UCSD-AML1 (cell line): ENCODE data around the gene C19orf73.

ENCODE experiments used
- DNase-seq: peaks from one replicate; lab custom pipeline; 2025; ENCODE audit not compliant: unreplicated experiment; lab: John Stamatoyannopoulos, UW

C19orf73 gene

GRCh38 chr19:49103331-49104085 lies 15.4 kb downstream of the C19orf73 start:
- DNase-seq = no peak

- no peak for DNase-seq
Observed at GRCh38 chr19:49102303-49102702, 16.6 kb downstream of the C19orf73 start.

- DNase-seq = no peak
Observed at GRCh38 chr19:49101160-49101559, 17.8 kb downstream of the C19orf73 start.

GRCh38 chr19:49098795-49099194 lies 20.1 kb downstream of the C19orf73 start:
- no peak for DNase-seq

DNA sequence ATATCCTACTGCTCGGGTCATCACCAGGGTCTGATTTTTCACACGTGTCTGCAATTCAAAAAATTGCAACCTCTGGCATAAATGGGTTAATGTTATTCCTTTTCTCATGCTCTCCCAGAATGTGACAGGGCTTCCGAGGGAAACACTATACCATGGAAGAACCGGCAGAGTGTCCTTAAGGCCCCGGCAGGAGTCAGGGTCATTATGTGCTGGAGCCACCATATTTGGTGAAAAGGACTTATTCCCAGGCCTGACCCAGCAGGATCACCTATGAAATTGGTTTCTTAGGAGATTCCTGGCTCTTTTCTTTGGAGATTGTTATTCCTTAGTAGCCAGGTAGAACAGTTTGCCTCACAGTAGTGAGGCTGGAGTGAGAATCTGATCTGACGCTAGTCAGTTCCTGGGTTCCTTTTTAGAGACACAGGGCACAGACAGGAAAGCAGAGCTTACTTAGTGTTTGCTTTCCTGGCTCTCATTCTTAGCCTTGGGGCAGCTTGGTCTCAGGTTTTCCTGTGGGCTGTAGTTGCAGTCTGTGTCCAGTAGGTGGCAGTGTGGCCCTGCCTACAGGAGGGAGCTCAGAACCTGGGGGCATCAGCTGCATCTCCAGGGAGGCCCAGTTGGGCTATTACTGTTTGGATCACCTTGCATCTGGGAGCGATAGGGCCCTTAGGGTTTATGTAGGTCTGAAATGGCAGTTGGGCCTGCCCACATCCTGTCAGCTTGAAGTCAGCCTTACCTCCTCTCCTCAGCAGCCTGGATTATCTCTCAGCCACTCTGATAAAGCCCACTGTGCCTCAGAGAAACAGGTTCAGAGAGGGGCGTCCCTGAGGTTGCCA lies 21.3 kb downstream of the C19orf73 start:
- DNase-seq = peak; percentile 71

DNA sequence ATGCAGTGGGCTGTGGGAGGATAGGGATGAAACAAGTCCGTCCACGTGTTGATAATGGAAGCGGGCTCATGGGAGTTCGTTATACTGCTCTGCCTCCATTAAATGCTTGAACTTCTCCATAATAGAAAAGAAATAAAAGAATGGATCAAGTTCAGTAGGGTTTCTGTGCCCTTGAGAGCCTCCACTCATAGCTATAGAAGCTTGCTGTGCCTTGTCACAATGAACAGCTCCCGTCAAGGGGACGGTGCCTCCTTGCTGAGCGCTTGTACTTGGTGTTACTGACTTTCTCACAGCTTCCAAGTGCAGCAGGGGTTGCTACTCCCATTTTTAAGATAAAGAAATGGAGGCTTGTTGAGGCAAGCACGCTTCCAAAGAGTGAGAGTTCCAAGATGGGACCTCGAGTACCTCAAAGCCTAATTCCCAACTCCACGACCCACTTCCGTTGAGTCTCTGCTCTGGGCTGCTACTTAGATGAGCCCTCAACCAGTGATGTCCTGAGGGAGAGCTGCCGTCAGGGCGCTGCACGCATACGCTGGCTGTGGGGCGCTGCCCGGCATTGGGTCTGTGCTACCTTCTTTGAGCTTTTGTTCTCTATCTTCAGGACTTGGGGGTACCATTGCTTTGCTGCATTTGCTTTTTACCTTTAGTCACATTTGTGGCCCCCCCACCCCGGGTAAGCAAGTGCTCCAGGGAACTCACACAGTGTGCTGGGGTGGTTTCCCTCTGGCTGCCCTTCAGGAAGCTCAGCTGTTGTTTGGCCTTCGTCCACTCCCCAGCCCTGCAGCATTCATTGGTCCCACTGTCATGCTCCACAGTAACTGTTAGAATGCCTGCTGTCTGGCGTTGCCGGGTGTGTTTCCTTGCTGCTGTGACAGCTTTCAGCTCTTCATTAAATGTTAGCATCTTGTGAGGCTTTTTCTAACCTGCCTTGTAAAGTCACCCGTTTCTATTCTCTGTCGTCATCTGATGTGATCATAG lies 24.1 kb downstream of the C19orf73 start:
- DNase-seq = no peak

DNA sequence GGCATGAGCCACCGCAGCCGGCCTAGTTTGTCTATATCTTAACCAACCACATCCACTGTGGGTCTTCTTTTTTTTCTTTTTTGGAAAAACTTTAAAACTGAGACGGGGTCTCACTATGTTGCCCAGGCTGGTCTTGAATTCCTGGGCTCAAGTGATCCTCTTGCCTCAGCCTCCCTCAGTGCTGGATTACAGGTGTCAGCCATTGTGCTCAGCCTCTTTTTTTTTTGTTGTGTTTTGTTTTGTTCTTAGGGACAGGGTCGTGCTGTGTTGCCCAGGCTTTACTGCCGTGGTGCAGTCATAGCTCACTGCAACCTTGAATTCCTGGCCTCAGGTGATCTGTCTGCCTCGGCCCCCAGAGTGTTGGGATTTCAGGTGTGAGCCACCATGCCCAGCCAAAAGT lies 26.3 kb downstream of the C19orf73 start:
- no peak for DNase-seq

- no peak for DNase-seq
Observed at GRCh38 chr19:49091391-49092038, 27.4 kb downstream of the C19orf73 start.

GRCh38 chr19:49086296-49086695 lies 32.6 kb downstream of the C19orf73 start:
- DNase-seq = no peak

DNA sequence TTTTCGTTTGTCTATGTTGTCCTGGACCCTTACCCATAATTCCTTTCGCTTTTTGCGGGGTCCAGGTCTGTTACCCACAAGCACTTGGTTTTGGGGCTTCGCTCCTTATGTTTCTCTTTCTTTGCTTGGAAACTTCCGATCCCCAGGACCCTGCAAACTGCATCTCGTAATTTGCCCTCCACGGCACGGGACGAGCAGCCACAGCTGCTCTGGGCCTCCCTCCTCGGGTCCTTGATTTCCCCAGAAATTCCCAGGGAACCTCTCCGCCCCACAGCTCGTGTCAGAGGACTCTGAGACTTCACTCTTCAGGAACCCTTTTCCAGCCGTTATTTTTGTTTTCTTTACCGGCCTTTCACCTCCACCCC lies 33.1 kb downstream of the C19orf73 start:
- no peak for DNase-seq

DNA sequence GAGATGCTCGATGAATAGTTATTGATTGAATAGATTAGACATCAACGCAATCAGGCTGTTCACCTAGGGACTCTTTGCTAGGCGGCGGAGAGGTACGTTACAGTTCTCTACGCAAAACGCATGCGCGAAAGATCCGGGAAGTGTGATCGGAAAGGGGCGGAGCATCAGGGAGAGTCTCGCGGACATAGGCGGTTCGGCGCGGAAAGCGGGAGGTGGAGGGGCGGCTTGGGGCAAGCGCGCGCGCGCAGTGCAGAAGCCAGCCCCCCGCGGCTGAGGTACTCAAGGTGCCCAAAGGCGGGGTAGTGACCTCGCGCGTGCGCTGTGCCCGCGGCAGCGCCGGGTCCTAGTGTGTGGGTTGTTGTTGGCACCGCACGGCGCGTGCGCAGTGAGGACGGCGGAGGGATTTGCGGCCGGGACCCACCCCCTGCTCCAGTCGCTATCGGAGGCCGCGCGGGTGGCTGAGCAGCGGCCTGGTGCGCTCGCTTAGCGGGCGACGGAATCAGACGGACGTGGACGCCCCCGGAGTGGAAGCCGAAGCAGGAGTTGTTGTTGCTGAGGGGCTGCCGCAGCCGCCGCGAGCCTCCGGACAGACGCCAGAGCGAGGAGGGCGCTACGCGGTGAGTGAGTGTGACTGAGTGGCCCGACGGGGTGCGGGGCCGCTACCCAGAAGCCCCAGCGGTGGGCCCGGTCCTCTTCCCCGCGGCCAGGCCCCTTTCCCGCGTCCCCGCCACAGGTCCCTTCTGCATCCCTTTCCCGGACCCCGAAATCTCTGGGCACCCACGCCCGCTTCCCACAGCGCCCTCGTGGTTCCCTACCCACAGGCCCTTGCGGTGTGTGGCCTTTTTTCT lies 33.7 kb downstream of the C19orf73 start, which contains the start of gene SNRNP70:
SNRNP70 (plus strand) TSS at position 432 of the 848 bp plus-strand sequence. CDS start 964 bp downstream, outside the sequence.
- DNase-seq = peak; percentile 100

DNA sequence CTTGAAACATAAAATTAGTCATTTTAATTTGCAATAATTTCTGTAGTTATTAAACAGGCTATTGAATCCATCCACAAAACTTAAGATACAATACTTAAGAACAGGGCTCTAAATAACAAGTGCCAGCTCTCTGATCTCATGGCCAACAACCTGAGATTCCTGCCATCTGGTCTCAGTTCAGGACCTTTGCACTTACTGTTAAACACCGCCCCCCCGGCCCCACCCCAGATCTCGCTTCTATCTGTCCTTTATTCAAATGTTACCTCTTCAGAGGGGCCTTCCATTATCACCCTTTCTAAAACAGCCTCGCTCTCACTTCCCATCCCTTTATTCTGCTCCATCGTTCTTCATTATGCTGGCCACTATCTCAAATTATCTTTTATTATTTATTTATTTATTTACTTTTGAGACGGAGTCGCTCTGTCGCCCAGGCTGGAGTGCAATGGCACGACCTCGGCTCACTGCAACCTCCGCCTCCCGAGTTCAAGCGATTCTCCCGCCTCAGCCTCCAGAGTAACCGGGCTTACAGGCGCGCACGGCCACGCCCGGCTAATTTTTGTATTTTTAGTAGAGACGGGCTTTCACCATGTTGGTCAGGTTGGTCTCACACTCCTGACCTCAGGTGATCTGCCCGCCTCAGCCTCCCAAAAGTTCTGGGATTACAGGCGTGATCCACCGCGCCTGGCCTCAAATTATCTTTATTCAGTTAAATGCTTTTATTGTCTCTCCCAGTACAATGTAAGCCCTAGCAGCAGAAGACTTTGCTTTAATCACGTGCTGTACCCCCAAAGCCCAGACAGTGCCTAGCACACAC lies 34.5 kb downstream of the C19orf73 start:
- no peak for DNase-seq

GRCh38 chr19:49081273-49081672 lies 37.7 kb downstream of the C19orf73 start:
- DNase-seq = no peak

- no peak for DNase-seq
Observed at GRCh38 chr19:49080392-49080791, 38.6 kb downstream of the C19orf73 start.

DNA sequence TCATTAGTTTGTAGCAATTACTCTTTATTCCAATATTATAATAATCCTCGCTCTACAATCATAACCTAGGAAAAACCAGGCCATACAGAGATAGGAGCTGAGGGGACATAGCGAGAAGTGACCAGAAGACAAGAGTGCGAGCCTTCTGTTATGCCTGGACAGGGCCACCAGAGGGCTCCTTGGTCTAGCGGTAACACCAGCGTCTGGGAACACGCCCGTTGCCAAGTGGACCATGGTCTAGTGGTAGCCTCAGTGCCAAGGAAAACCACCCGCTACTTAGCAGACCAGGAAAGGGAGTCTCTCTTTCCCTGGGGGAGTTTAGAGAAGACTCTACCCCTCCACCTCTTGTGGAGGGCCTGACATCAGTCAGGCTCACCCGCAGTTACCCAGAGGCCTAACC lies 44.1 kb downstream of the C19orf73 start:
- DNase-seq = peak; percentile 43

DNA sequence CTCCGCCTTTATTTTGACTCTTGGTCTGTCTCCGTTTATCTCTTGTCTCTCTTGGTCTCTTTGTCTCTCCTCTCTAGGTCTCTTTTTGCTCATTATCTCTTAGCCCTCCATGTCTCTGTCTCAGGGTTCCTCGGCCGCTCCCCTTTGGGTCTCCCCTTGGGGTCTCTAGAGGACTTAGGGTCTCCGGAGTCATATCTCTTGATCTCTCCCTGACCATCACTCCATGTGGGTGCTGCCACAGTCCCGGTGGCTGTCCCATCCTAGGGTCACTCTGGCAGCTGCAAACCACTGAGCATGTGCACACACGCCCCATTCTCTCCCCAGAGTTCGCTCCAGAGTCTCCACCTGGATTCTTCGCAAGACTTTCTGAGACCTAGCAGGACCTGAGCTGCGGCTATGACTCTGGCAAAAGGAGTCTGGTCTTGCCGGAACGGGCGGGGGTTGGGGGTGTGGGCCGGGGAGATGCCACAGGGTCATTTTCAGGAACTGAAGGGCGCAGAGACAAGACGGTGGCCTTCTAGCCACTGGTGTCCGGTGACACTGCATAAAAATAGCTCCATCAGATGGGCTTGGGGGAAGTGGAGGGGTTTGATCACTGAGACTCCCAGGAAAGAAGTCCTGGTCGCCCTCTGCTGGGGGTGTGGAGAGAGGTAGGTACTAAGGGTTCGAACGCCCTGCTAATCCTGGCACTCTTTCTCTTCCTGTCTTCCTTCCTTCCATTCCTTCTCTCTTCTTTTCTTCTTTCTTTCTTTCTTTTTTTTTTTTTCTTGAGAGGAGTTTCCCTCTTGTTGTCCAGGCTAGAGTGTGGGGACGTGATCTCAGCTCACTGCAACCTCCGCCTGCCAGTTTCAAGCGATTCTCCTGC lies 45.2 kb downstream of the C19orf73 start:
- peak; percentile 53 for DNase-seq

- DNase-seq = no peak
Observed at GRCh38 chr19:49071860-49072547, 46.9 kb downstream of the C19orf73 start.
